HG03108 (cell line): ENCODE results near the gene HFM1.
"Not testable (repeated sequence)": the region's sequence is repeated elsewhere in the genome, so short reads cannot be mapped to it uniquely, and the experiment has no call there.

Source experiments
- ATAC-seq: cut with Tn5 transposase; IDR thresholded peaks from one replicate; pipeline ENCODE4 v1.9.1; 2021; ENCODE audit warnings: moderate library complexity; ENCODE audit not compliant: unreplicated experiment

HFM1 gene

DNA sequence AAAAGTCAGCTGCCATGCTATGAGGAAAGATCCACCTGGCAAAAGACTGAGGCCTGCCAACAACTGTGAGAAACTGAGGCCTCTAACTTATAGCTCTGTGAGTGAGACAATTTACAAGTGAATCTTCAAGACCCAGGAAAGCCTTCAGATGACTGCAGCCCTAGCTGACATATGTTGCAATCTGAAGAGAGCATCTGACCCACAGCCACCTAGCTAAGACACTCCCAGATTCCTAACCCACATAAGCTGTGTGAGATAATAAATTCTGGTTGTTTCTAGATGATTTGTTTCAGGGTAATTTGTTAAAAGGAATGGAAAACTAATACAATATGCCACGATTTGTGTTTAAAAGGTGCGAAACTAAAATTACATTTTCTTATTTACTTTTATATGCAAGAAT, 55.1 kb downstream of the HFM1 start:
- no peak for ATAC-seq

DNA sequence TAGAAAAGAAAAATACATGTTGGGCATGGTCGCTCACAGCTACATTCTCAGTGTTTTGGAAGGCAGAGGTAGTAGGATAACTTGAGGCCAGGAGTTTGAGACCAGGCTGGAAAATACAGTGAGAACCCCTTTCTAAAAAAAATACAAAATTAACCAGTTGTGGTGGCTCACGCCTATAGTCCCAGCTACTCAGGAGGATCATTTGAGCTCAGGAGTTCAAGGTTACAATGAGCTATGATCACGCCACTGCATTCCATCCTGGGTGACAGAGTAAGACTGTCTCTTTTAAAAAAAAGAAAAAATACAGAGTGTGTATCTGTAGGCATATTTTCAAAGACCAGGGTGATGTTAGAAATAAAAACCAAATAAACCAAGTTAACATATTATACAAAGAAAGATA, 57.8 kb downstream of the HFM1 start:
- no peak for ATAC-seq

DNA sequence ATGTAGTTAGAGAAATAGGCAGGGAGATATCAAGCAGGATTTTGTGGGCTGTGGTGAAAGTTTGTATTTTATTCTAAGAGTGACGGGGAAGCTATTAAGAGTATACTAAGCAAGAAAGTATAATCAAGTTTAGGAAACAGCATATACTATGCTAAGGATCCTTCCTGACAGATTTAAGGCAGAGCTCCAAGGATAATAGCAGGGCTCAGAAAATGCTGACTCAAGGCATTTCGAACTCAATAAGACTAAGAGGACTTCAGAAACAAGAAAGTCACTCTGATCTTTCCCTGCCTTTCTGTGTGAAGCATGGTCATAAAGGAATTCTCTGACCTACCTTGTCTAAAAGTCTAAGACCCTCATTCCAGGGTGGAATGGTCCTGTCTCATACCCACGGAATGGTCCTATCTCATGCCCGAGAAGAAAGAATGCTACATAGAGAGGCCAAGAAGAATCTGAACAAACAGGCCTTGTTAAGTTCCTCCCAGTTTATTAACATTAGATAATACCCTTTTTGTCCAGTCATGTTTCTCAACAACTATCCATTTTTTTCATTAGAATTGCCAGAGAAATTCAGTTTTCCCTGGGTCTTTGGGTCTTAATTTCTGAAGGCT, 59.1 kb downstream of the HFM1 start:
- no peak for ATAC-seq

DNA sequence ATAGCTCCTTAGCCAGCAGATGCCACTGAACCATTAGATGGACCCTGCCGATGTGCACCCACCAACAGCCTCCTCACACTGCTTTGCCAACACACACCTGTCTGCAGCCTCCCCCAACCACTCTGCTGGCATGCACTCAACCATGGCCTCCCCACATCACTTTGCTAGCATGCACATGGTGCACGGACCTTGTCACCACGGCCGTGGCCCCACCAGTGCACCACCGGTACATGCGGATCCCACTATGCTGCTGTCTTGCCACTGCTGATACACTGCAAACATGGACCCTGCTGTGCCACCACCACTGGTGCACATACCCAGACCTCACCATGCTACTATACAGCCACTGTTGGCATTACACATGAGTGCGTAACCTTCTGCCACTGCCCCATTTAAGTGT, 66.1 kb downstream of the HFM1 start:
- ATAC-seq: no peak

DNA sequence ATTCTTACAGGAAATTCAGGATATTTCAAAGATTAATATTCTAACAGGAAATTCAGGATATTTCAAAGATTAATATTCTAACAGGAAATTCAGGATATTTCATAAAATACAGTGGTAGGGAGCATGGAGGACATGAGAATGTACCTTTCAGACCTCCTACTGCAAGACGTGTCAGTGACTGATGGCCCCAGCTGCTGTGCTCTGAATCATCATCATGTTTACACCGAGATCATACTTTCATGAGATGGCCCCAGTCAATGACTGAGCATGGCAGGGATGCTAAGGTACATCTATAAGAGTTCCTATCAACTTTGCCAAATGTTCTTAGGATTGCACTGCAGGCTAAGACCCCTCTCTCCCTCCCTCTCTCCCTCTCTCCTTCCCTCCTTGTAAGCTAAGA, 69.0 kb downstream of the HFM1 start:
- no peak for ATAC-seq

DNA sequence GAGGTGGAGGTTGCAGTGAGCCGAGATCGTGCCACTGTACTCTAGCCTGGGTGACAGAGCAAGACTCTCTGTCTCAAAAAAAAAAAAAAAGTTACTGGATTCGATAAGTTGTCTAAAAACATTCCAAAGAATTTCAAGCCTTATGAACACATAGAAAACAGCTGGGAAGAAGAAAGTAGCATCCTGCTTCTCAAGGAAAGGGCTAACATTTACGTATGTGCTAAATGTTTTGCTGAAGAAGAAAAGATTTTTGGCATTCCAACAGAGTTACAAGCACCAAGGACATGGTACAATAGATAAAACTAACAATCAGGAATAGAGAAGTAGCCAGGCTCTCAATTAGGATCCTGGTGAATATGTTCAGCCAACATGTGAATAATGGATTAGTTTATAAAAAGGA, 69.8 kb downstream of the HFM1 start:
- ATAC-seq: no peak

DNA sequence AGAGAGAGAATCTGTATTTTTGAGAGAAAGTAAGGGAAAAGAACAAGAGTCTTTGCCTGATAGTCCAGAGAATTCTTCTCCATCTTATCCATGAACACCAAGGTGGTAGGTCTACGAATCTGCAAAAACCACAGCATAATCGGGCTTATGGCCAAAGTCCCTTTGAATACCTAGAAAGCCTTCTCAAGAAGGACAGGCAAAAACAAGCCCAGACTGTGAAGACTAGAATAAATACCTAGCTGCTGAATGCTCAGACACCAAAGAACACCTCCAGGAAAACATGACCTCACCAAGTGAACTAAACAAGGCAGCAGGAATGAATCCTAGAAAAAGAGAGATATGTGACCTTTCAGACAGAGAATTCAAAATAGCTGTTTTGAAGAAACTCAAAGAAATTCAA, 79.2 kb downstream of the HFM1 start:
- ATAC-seq: no peak

DNA sequence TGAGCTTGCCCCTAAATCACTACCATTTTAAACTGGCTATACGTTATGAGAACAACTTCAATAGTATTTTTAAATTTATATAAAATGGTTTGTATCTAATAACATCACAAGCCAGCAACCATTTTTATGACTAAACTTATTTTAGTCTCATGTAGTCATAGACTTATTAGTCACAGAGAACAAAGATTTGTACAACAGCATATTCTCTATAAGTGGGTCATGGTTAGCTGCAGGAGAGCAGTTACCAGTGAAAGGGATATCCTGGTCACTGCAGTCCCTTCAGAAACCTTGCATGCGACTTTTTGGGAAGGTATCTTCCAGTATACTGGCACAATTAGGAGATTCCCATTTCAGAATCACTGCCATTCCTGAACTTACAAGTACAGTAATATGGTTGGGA, 90.0 kb downstream of the HFM1 start:
- ATAC-seq: no peak

DNA sequence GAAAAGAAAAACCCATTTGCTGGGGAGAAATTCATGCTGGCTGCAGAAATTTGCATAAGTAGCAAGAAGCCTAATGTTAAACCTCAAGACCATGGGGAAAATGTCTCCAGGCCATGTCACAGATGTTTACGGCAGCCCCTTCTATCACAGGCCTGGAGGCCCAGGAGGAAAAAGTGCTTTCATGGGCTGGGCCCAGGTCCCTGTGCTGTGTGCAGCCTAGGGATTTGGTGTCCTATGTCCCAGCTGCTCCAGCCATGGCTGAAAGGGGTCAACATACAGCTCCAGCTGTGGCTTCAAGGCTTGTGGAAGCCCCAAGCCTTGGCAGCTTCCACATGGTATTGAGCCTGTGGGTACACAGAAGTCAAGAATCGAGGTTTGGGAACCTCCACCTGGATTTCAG, 93.0 kb downstream of the HFM1 start:
- no peak for ATAC-seq

DNA sequence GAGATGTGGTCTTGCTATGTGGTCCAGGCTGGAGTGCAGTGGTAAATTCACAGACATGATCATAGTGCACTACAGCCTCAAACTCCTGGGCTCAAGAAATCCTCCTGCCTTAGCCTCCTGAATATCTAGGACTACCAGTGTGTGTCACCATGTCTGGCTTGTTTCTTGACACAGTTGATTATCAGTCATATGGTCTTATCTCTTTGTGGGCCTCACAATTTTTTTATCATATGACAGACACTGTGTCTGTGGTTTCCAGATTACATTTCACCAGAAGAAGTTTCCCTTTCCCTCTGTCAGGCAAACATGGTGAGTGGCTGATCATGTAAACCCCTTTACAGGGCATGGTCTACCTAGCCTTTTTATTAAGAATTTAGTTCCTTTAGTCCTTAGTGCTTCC, 96.1 kb downstream of the HFM1 start:
- ATAC-seq: no peak

DNA sequence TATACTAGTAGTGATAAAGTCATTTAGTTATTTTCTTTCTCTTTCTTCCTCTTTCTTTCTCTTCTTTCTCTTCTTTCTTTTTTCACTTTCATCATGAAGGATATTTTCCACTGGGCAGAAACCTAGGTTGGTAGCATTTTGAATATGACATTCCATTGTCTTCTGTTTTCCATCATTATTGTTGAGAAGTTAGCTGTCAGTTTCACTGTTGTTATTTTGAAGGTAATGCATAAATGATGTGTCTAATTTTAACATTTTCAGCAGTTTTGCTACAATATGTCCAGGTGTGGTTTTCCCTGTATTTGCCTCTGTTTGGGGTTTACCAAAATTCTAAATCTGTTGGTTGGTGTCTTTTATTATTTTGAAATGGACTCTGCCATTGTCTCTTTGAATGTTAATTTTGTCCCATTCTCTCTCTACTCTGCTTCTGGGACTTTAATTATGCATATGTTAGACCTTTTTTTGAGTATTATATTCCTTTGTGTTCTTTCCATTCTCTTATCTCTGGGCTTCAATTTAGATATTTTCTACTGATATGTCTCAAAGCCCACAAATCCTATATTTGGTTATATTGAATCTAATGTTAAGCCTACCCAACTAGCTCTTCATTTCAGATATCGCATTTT, 96.7 kb downstream of the HFM1 start:
- ATAC-seq: no peak

DNA sequence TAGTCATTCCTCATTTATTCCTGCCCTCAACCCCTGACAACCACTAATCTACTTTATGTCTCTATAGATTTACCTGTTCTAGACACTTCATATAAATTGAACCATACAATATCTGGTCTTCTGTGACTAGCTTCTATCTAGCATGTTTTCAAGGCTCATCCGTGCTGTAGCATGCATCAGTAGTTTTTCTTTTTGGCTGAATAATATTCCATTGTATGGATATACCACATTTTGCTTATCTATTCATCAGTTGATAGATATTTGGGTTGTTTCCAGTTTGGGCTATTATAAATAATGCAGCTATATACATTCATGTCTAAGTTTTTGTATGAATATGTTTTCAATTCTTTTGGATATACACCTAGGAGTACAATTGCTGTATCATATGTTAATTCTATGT, 101.5 kb downstream of the HFM1 start:
- no peak for ATAC-seq

DNA sequence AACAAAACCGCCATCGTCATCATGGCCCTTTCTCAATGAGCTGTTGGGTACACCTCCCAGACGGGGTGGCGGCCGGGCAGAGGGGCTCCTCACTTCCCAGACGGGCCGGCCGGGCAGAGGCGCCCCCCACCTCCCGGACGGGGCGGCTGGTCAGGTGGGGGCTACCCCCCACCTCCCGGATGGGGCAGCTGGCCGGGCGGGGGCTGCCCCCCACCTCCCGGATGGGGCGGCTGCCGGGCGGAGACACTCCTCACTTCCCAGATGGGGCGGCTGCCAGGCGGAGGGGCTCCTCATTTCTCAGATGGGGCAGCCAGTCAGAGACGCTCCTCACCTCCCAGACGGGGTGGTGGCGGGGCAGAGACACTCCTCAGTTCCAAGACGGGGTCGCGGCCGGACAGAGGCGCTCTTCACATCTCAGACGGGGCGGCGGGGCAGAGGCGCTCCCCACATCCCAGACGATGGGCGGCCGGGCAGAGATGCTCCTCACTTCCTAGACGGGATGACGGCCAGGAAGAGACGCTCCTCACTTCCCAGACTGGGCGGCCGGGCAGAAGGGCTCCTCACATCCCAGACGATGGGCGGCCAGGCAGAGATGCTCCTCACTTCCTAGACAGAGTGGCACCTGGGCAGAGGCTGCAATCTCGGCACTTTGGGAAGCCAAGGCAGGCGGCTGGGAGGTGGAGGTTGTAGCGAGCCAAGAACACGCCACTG, 115.6 kb downstream of the HFM1 start:
- ATAC-seq: not testable (repeated sequence)

DNA sequence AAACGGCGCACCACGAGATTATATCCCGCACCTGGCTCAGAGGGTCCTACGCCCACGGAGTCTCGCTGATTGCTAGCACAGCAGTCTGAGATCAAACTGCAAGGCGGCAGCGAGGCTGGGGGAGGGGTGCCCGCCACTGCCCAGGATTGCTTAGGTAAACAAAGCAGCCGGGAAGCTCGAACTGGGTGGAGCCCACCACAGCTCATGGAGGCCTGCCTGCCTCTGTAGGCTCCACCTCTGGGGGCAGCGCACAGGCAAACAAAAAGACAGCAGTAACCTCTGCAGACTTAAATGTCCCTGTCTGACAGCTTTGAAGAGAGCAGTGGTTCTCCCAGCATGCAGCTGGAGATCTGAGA, 117.7 kb downstream of the HFM1 start:
- ATAC-seq: not testable (repeated sequence)

DNA sequence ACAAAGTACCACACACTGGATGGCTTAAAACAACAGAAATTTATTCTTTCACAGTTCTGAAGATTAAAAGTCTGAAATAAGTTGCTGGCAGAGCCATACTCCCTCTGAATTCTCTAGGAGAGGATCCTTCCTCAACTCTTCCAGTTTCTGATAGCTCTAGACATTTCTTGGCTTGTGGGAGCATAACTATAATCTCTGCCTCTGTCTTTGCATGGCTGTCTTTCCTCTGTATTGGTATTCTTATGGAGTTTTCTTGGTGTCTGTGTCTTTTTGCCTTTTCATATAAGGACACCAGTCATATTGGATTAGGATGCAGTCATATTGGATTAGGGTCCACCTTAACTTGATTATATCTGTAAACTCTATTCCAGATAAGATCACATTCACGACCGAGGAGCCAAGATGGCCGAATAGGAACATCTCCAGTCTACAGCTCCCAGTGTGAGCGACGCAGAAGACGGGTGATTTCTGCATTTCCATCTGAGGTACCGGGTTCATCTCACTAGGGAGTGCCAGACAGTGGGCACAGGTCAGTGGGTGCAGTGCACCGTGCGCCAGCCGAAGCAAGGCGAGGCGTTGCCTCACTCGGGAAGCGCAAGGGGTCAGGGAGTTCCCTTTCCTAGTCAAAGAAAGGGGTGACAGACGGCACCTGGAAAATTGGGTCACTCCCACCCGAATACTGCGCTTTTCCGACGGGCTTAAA, 118.2 kb downstream of the HFM1 start:
- ATAC-seq: not testable (repeated sequence)

DNA sequence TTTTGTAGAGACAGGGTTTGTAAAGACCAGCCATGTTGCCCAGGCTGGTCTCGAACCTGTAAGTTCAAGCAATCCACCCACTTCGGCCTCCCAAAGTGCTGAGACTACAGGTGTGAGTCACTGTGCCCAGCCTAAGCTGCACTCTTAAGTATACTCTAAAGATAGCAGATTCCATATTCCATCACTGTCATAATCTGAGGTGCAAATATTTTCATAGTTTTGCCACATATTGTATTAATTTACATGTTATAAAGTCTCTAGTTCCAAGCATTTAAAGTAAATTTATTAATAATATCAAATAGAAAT, 121.3 kb downstream of the HFM1 start:
- no peak for ATAC-seq

DNA sequence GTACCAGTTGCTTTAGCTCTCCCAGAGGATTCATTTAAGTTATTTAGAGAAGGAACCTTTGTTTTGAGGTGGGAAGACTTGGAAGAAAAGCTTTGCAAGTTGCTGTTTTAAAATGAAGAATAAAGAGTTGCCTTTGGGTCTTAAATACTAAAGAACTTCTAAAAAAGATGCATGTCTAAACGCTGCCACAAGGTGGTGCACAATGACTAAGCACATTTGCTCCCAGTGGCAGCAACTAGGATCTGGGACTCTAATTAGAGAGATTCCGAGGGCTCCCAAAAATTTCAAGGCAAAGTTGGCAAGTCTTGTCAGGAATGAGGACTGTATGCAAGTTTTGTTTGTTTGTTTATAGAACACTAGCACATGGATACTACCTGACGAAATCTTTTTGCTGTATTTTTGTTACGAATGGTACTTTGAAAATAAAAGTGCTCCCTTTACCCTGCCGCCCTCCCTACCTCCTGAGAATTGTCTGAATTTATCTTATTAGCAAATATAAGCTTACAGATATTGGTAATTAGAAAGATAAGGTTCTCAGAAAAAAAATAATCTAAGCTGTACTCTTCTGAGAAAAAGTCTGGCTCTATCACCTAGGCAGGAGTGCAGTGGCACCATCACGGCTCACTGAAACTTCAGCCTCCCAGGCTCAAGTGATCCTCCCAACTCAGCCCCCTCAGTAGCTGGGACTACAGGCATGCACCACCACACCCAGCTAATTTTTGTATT, 121.8 kb downstream of the HFM1 start:
- peak; percentile 71 for ATAC-seq

DNA sequence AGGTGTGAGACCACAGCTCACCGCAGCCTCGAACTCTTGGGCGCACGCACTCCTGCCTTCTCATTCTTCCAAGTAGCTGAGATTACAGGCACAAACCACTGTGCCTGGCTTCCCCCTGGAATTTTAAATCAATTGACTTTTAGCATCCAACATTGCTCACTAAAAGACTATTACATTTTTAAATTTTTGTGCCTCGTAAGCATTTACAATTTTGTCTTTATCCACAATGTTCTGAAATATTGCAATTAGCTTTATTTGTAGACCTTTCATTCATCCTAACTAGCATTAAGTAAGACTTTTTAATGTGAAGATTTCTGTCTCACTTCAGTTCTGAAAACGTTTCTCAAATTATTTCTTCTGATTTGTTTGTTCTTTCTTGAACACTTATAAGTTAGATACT, 122.9 kb downstream of the HFM1 start:
- ATAC-seq: no peak

DNA sequence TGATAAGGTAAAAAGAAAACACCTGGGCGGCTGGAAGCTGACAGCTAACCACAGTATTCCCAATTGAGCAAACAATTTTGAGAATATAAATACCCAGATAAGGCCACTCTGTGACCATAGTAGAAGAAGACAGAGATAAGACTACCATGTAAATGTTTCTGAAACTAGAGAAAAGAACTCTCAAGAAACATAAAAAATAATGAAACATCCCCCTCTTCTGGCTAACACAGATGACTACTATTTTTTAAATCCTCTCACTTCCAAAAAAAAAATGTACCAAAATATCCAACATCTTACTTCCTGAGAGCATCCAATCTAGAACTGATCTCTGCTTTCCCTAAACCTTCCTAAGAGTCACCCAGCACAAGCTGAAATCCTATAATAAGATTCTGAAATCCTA, 125.9 kb downstream of the HFM1 start:
- ATAC-seq: no peak

DNA sequence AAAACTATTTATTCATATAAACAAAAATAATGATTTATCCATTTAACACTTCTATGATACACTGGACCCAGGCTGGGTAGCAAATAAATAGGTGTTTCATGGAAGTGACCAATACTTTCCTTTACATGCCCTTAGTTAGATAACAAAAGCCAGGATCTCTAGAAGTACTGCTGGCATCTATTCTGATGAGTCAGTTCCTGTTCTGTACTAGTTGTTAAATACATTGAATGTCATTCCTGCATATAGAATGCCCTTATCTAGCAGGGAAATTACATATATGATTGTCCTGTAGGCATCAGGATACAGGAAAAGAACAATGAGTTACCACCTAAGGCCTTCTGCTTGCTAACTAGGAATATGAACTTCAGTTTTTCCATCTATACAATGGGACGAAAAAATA, 130.8 kb downstream of the HFM1 start:
- no peak for ATAC-seq

DNA sequence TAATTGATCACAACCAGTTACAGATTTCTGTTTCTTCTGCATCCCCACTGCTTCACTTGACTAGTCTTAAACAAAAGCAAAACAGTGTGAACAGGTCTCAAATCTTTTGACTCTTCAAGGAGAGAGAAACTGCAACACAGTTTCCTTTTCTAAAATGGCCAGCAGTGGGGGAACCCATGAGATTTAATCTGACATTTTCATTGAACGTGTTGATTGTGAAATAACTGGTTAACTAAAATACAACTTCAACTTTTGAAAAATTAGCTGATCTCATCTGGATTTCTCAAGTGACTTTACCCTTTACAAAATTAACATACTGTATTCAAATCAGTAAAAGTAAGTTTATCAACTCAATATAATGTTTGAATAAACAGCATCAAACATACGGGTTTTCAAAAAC, 143.0 kb downstream of the HFM1 start:
- ATAC-seq: no peak

DNA sequence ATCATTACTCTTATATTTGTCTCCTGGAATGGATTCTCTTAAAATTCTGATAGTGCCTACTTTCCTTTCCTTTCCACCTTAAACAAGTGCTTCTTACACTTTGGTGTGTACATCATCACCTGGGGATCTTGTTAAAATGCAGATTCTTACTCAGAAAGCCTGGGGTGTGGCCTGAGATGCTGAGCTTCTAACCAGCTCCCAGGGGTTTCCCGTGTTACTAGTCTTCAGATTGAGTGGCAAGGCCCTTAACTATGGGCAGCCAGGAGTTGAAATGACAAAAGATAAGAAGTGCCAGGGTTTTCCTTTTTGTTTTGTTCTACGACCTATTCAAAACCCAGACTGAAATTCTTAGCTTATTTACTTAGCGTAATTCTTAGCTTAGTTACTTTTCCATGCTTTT, 159.2 kb downstream of the HFM1 start:
- ATAC-seq: no peak
